ENCODE data around the gene CLCN7. TPM values are rescaled to one million over a fixed set of nuclear protein-coding genes. Genes with fewer than 3 reads are reported as not detected.

CLCN7 gene
- total RNA-seq, 1 donor from 2014 or later, result 118 TPM

DNA sequence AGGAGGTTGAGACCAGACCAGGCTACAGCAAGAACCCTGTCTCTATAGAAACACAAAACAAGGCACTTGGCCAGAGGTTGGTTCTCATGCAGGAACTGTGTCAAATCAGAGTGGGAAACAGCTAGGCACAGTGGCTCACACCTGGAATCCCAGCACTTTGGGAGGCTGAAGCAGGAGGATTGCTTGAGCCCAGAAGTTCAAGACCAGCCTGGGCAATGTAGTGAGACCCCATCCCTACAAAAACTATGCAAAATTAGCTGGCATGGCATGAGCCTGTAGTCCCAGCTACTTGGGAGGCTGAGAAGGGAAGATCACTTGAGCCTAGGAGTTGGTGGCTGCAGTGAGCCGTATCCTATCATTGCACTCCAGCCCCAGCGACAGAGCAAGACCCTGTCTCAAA lies 62.0 kb downstream of the CLCN7 start:
- Mint-ChIP-seq H3K36me3 (ENCODE audit: unreplicated experiment) (no peaks in the 10 kb centered on the region), H3K4me3 (ENCODE audit: unreplicated experiment) (no peak overlapping the region), H3K27ac (ENCODE audit: unreplicated experiment) (no peak overlapping the region), H3K9me3 (ENCODE audit: unreplicated experiment) (peaks cover 10% of the 10 kb centered on the region), H3K27me3 (ENCODE audit: unreplicated experiment) (peaks cover 3% of the 10 kb centered on the region), H3K4me1 (ENCODE audit: low read depth, unreplicated experiment) (peaks cover 5% of the 10 kb centered on the region)
- DNase-seq, result no peak
- TF ChIP-seq CTCF (IDR thresholded peaks at IDR 0.05; ENCODE audit: partially characterized antibody, unreplicated experiment), result no peak

DNA sequence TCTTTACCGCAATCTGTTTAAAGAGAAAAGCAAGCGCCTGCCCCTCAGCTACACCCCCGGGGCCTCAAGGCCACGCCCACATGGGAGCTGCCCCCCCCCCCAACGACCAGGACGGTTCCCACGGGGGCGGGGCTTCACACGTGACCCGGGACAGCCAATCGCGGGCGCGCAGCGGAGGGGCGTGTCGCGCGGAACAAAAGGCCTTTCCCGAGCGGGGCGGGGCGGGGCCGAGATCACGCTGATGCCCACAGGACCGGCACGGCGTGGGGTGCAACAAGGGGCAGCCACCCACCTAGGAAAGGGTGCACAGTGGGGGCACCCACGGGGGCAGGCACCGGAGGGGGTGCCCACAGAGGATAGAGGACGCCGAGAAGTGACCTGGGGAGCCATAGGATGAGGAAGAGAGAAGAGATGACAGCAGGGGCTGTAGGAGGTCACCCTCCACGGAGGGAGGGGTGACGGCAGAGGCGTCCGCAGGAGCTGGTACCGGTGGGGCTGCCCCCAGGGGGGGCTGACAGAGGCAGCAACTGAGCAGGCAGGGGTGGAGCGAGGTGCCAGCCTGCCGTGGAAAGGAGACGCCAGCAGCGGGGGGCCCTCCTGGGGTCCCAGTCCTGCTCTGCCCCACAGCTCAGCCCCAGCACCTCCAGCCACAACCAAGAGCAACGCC lies 66.5 kb downstream of the CLCN7 start:
- peak overlapping the region; percentile 90 for H3K27ac Mint-ChIP-seq (ENCODE audit: unreplicated experiment)

DNA sequence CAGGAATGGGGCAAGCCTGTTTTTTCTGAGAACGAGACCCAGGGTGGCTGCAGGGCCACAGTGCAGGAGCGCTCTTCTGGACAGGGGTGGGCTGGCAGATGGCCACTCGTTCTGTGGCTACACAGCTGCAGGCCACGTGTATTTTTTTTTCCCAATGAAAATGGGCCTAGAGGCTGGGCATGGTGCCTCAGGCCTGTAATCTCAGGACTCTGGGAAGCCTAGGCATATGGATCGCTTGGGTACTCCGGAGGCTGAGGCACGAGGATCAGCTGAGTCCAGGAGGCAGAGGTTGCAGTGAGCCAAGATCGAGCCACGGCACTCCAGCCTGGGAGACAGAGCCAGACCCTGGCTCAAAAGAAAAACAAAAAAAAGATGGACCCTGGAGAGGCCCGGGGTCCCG lies 67.1 kb downstream of the CLCN7 start:
- no peaks in the 10 kb centered on the region for H3K36me3 Mint-ChIP-seq (ENCODE audit: unreplicated experiment)
- peaks cover 5% of the 10 kb centered on the region for H3K27me3 Mint-ChIP-seq (ENCODE audit: unreplicated experiment)
- no peak for DNase-seq
- peak overlapping the region; percentile 82 for H3K4me3 Mint-ChIP-seq (ENCODE audit: unreplicated experiment)
- TF ChIP-seq CTCF (IDR thresholded peaks at IDR 0.05; ENCODE audit: partially characterized antibody, unreplicated experiment), result no peak
- peak overlapping the region; percentile 96 for H3K27ac Mint-ChIP-seq (ENCODE audit: unreplicated experiment)
- peaks cover 8% of the 10 kb centered on the region for H3K4me1 Mint-ChIP-seq (ENCODE audit: low read depth, unreplicated experiment)
- peaks cover 8% of the 10 kb centered on the region for H3K9me3 Mint-ChIP-seq (ENCODE audit: unreplicated experiment)

More for the DNA sequence above, 66.5 kb downstream of the CLCN7 start:
- Mint-ChIP-seq H3K9me3 (ENCODE audit: unreplicated experiment) (peaks cover 8% of the 10 kb centered on the region), H3K4me3 (ENCODE audit: unreplicated experiment) (peak overlapping the region; percentile 88), H3K36me3 (ENCODE audit: unreplicated experiment) (no peaks in the 10 kb centered on the region), H3K27me3 (ENCODE audit: unreplicated experiment) (peaks cover 5% of the 10 kb centered on the region), H3K4me1 (ENCODE audit: low read depth, unreplicated experiment) (peaks cover 8% of the 10 kb centered on the region)
- TF ChIP-seq CTCF (IDR thresholded peaks at IDR 0.05; ENCODE audit: partially characterized antibody, unreplicated experiment), result no peak
- peak; percentile 97 for DNase-seq

DNA sequence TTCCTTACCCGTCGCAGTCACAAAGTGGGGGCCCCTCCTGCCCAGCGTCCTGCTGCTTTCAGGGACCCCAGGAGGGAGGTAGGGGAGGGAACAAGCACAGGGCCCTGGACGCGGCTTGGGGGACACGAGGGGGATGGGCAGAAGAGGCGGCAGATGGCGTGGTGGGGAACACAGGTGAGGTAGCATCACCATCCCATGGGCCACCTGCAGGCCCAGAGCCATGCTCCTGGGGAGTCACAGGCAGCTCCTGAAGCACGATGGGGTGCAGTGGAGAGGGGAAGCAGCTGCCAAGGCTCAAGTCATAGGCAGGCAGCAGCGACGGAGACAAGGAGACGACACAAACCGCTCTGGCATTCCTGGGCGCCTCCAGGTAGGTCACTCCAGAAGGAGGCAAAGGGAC lies 71.1 kb downstream of the CLCN7 start:
- H3K27ac Mint-ChIP-seq (ENCODE audit: unreplicated experiment), result no peak overlapping the region
- no peaks in the 10 kb centered on the region for H3K36me3 Mint-ChIP-seq (ENCODE audit: unreplicated experiment)
- H3K9me3 Mint-ChIP-seq (ENCODE audit: unreplicated experiment), result peaks cover 4% of the 10 kb centered on the region
- peaks cover 3% of the 10 kb centered on the region for H3K4me1 Mint-ChIP-seq (ENCODE audit: low read depth, unreplicated experiment)
- peaks cover 5% of the 10 kb centered on the region for H3K27me3 Mint-ChIP-seq (ENCODE audit: unreplicated experiment)
- no peak for DNase-seq
- TF ChIP-seq CTCF (IDR thresholded peaks at IDR 0.05; ENCODE audit: partially characterized antibody, unreplicated experiment), result no peak
- H3K4me3 Mint-ChIP-seq (ENCODE audit: unreplicated experiment), result no peak overlapping the region

GRCh38 chr16:1403036-1403435 lies 71.8 kb downstream of the CLCN7 start:
- H3K9me3 Mint-ChIP-seq (ENCODE audit: unreplicated experiment), result peaks cover 4% of the 10 kb centered on the region
- TF ChIP-seq CTCF (IDR thresholded peaks at IDR 0.05; ENCODE audit: partially characterized antibody, unreplicated experiment), result no peak
- H3K27me3 Mint-ChIP-seq (ENCODE audit: unreplicated experiment), result peaks cover 5% of the 10 kb centered on the region
- no peak for DNase-seq
- H3K4me1 Mint-ChIP-seq (ENCODE audit: low read depth, unreplicated experiment), result peaks cover 3% of the 10 kb centered on the region
- H3K27ac Mint-ChIP-seq (ENCODE audit: unreplicated experiment), result no peak overlapping the region
- H3K4me3 Mint-ChIP-seq (ENCODE audit: unreplicated experiment), result no peak overlapping the region
- H3K36me3 Mint-ChIP-seq (ENCODE audit: unreplicated experiment), result no peaks in the 10 kb centered on the region
